Glomerular visceral epithelial cell (primary cell): ENCODE measurements around the gene SIRT5.

Source experiments
- DNase-seq: peaks from one replicate; pipeline ENCODE4 v3.0.0-alpha.2; 2016; ENCODE audit errors: extremely low spot score

Gene SIRT5

DNA sequence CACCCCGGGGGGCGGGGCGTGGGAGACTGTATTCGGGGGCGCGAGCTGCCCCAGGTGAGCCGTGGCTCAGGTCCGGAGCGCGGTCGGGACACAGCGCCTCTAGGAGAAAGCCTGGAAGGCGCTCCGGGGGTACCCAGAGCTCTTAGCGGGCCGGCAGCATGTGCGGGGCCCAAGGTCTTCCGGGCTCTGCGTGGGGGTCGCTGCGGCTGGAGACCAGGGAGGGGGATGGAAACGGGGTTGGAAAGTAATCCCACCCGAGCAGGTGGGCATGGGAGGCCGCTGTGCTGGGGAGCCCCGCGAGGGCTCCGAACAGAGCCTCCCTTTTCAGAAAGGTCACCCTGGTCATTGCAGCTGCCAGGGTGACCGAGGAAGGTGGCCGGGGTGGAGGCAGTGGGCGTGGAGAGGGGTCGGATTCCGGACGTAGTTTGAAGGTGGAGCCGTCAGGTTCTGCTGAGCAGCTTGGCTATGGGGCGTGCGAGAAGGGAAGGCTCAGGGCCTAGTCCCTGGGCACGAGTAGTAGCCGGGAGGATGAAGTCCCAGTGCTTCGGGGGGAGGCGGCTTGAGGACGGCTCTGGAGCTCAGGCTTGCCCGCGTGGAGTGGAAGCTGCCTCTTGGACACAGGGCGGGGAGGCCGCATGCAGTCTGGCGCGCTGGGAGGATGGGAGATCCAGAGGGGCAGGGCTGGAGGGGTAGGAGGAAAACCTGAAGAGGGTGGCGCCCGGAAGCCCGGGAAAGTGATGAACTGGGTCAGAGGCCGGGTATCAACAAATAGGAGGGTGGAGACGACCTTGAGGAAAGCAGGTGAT, at the start of gene SIRT5:
TSS of gene SIRT5 (plus strand) at position 31 of the 806 bp plus-strand sequence. CDS start 9,510 bp downstream, outside the sequence.
- peak; percentile 91 for DNase-seq

DNA sequence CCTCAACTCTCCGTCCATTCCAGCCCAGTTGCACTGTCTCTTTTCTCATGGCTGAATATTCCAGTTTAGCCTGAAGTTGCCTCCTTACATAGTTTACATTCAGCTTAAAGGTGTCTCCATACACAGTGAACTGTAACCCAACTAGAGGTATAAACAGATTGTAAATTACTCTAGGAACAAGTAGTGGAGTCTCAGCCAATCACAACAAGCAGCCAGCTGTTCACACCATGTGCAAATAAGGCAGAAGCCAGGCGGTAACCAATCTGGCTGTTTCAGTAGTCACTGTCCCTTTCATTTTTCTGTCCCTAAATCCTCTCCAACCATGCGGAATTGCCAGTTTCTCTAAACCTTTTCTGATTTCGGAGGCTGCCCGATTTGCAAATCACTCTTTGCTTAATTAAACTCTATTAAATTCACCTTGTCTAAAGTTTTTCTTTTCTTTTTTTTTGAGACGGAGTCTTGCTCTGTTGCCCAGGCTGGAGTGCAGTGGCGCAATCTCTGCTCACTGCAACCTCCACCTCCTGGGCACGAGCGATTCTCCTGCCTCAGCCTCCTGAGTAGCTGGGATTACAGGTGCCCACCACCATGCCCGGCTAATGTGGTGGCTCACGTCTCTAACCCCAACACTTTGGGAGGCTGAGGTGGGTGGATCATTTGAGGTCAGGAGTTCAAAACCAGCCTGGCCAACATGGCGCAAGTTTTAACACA, 49.4 kb upstream of the SIRT5 start:
- no peak for DNase-seq

DNA sequence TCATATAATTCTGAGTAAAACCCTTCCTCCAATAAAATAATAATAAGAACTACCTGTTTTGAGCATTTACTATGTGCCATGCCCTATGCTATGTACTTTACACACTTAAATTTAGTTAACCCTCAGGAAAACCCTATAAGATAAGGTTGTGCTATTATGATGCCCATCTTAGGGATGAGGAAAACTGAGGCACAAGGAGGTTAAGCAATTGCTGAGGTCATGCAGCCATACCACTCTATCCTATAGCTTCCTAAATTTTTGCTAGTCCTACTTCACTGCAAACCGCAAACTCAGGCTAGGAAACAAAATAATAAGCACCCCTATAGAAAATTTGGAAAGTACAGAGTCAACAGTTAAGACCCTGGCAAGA, 48.1 kb upstream of the SIRT5 start:
- no peak for DNase-seq

DNA sequence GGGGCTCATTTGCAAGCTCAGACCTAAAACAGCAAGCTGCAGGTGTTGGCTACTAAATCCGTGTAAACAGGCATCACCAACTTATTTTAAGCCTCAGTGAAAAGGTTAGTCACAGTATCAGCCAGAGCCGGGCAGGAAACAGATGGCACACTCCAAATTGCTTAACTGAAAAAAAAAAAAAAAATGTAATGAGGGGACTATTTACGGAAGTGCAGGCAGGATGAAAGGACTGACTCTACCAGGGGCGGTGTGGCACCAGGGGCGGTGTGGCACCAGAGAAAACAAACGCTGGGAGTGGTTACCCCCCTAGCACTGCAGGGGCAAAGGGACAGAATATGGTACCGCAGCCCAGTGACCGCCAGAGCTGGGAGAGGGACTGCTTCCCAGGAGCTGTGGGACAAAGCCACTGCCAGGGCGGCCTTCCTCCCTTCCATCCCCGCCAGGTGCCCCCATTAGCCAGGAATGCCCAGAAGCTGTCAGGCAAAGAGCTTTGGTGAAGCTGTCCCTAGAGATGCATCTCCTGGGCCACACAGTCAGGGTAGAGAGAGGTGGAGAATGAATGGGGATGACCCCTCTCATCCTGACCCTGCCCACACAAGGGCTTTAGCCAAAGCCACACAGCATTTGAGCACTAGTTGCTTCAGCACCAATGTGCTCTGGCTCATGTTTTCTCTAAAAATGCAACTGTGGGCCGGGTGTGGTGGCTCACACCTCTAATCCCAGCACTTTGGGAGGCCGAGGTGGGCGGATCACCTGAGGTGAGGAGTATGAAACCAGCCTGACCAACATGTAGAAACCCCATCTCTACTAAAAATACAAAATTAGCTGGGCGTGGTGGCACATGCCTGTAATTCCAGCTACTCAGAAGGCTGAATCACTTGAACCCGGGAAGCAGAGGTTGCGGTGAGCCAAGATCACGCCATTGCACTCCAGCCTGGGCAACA, 47.4 kb upstream of the SIRT5 start:
- no peak for DNase-seq

DNA sequence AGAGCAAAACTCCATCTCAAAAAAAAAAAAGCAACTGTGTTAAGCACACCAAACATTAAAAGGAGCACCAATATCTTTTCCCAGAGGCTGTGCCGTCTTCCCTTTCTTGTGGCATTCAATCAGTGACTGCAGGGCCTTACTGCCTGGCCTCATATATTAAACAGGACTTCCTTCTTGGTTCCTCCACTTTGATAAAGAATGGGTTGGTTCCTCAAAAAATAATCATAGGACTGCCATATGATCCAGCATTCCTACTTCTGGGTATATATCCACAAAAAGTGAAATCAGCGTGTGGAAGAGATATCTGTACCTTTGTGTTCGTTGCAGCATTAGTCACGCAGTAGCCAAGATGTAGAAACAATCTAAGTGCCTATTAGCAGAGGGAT, 46.7 kb upstream of the SIRT5 start:
- no peak for DNase-seq

DNA sequence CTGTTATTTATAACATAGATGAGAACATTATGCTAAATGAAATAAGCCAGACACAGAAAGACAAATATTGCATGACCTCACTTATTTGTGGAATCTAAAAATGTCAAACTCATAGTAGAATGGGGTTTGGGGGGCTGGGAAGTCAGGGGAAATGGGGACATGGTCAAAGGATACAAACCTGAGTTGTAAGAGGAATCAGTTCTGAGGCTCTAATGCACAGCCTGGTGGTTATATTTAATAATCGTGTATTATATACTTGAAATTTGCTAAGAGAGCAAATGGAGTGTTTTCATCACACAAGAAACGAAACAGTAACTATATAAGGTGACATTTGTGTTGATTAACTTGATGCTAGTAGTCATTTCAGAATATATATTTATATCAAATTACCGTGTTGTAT, 46.2 kb upstream of the SIRT5 start:
- DNase-seq: no peak

DNA sequence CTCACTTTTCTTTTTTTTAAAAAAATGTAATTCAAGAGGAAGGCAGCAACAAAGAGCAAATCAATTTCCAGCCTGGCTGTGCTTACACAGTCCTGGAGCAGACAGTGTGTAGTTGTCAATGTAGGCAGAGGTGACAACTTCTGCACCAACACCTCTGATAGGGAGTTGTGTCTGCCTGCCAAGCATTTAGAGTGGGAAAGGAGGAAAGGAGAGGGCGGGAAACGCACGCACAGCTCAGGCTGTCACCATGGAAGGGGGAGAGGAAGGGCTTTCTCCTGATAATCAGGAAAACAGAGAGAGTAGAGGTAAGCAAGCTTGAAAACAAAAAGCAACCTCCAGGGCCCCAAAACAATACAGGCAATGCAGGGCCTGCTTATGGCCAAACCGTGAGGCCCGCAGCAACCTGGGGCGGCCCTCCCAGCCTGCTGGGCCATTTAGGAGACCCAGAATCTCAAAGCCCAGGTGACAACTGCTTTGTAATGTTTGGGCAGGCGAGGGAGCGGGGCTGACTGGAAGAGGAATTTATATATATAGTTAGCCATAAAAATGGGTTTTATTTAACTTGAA, 45.5 kb upstream of the SIRT5 start:
- DNase-seq: no peak

DNA sequence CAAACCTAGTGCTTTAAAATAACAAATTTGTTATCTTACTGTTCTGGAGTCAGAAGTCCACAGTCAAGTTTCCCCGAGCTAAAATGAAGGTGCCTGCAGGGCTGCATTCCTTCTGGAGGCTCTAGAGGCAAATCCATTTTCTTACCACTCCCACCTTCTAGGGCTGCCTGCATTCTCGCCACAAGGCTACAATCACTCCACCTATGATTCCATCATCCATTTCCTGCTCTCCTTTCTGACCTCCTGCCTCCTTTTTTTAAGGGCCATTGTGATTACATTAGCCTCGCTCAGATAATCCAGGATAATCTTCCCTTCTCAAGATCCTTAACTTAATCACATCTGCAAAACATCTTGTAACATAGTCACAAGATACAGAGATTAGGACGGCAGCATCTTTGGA, 42.4 kb upstream of the SIRT5 start:
- DNase-seq: no peak

DNA sequence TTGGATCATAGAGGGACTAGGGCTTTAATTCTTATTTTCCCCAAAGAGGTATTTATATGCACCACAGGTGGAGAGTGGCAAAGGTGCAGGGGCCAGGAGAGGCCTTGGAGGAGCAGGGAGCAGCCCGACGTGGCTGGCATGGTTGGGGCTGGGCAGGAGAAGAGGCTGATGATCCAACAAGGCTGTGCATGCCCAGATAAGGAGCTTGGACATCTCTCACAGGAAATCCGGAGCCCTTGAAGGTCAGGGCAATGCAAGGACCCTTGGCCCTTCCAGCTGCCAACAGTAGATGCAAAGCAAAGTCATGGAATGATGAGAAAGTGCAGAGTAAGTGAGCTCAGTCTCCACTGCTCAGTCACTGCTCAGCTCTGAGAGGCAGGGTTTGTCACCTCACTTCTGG, 39.9 kb upstream of the SIRT5 start:
- no peak for DNase-seq

DNA sequence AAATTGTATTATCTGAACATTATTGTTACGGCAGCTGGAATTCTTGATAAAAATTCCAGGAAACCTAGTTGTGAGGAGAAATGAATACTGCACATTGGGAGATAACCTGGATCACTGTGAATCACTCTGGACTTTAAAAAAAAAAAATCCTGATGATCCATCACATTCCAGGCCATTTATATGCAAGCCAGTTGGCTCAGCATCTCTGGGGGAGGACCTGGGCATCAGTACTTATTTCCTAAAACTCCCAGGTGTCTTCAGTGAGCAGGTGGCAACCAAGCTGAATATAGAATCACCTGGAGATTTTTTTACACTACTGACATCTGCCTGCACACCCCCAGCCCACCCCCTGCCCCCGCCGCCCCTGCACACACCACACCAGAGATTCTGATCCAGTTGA, 39.1 kb upstream of the SIRT5 start:
- no peak for DNase-seq

DNA sequence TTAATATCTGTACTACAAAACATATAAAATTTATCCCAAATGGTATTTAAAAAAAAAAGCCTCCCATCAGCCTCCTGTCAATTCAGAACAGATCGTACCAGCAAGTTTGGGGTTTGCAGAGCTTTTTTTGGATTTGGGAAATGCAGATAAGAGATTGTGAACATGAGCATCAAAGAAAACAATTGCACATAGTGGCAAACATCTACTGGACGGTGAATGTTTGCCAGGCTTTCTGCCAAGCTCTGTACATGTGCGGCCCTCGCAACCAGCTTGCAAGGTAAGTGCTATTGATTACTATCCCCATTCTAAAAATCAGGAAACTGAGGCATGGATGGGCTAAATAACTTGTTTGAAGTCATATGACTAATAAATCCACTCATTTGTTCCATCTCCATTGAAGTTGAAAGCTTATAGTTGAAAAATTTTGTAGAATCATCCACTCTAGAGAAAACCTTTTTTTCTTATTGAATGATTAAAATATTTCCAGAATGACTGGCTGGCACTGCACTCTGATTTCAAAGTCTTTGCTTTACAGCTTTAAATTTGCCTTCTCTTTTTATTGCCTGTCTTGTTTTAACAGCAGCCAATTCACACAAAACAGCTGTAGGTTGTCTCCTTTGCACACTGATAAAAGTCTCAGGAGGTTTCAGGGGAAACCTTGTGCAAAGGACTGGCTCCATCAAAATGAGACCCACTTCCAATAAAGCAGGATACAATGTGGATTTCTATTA, 37.4 kb upstream of the SIRT5 start:
- DNase-seq: no peak

DNA sequence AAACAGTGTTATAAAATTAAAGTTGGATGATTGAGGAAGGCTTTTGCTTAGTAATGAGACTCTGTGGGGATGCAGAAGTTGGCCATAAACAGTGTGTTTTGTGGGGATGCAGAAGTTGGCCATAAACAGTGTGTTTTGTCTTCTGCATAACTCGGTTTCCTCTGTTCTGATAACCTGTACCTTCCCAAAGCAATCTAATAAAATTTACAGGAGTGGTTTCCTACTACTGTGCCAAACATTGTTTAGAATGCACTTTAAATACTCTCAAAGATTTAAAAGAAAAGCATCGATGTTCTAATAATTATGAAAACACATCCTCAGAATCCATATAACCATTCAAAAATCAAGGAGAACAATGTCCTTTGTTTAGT, 36.9 kb upstream of the SIRT5 start:
- DNase-seq: no peak

DNA sequence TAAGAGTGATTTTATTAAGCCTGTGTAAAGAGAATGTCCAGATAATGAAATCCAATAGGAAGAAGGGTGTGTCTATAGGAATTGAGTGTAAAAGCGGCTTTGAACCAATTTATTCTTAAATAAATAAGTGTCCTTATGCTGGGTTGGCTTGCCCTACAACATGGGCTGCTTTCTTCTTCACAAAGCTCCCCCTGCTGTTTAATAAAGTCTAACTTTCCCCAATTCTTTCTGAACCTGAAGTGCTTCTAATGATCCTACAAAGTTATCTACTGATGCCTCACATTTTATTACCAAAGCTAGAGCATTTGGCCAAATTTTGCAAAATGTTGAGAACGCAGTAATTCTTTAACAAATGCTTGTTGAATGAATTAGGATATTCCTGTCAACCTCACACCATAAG, 36.3 kb upstream of the SIRT5 start:
- DNase-seq: peak; percentile 49

DNA sequence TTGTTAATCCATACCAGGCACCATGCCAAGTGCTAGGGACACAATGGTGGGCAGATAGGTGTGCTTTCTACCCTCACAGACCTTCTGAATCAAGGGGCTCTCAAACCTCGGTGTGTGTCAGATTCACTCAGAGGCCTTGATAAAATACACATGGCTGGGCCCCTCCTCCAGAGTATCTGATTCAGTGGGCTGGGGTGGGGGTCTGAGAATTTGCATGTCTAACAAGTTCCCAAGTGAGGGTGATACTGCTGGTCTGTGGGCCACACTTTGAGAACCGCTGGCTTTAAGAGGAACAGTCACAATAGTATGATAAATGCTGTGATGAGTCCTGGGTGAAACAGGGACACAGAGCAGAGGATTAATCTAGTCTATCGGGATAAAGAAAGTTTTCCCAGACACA, 35.8 kb upstream of the SIRT5 start:
- no peak for DNase-seq

DNA sequence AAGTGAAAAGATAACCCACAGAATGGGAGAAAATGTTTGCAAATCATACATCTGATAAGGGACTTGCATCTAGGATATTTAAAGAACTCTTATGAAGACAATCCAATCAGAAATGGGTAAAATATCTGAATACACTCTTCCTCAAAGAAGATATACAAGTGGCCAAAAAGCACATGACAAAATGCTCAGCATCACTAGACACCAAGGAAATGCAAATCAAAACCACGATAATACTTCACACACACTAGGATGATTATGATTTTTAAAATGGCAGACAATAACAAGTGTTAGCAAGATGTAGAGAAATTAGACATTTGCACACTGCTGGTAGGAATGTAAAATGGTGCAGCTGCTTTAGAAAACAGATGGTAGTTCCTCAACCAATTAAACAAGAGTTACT, 34.8 kb upstream of the SIRT5 start:
- DNase-seq: no peak

DNA sequence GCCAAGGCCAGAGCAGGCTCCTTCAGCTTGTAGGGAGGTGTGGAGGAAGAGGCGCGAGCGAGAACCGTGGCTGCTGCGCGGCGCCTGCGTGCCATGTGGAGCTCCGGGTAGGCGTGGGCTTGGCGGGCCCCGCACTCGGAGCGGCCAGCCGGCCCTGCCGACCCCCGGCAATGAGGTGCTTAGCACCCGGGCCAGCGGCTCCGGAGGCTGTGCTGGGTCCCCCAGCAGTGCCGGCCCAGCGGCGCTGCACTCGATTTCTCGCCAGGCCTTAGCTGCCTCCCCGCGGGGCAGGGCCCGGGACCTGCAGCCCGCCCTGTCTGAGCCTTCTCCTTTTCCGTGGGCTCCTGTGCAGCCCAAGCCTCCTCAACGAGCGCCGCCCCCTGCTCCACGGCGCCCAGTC, 32.9 kb upstream of the SIRT5 start:
- DNase-seq: no peak

DNA sequence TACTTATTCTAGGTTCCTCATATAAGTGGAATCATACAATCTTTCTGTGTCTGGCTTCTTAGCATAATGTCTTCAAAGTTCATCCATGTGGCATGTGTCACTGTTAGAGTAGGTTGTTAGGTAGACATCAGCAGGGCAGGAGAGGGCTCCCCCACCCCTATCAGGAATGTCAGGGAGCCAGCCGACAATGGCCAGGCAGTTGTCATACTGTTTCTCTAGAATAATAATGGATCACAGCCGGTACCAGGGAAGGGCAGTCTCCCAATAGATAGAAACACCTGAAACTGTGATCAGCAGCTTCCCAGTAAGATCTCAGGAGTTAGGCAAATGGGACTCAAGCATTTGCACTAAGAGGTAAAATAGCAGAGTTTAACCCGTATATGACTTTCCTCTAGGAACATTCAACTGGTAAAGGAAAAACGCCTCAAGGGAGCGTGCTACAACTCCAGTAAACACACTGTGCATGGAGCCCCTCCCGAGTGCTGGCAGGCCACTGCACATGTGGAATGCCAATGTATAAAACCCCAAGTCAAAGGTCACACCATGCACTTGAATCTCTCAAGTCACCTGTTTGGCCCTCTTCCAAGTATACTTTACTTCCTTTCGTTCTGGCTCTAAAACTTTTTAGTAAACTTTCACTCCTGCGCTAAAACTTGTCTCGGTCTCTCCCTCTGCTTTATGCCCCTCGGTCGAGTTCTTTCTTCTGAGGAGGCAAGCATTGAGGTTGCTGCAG, 29.8 kb upstream of the SIRT5 start:
- no peak for DNase-seq

DNA sequence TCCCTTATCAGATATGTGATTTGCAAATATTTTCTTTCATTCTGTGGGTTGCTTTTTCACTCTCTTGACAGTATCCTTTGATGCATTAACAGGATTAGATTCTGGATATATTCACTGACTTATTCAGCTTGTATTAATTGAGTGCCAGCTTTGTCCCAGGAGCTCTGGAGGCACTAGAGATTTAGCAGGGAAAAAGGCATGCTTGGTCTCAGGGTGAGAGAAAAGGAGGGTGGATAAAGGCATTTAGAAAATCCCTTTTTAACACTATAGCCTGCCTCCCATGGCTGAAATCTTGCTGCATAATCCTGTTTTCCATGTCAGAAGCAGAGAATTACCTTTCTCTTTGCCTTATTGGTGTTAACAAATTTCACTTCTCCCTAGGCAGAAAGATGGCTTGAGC, 28.5 kb upstream of the SIRT5 start:
- DNase-seq: no peak

DNA sequence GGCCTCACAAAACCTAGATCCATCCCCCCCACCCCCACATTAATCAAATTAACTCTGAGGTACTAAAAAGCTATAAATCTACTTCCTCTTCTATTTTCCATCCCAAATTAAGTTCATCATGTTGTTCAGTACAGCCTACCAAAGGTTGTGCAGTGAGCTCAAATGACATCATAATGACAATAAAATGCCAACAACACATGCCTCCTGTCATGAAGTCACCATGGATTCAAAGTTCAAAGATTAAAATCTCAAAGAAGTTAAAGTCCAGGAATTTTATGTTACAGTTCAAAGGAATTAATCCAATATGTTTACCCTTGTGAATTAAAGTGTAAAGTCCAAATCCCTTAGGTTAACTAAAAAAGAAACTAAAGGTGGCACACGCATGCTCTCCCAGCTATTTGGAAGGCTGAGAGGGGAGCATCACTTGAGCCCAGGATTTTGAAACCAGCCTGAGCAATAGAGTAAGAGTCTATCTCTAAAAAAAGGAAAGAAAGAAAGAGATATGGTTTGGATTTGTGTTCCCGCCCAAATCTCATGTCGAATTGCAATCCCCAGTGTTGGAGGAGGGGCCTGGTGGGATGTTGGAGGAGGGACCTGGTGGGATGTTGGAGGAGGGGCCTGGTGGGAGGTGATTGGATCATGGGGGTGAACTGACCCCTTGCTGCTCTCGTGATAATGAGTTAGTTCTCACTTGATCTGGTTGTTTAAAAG, 25.7 kb upstream of the SIRT5 start:
- no peak for DNase-seq

DNA sequence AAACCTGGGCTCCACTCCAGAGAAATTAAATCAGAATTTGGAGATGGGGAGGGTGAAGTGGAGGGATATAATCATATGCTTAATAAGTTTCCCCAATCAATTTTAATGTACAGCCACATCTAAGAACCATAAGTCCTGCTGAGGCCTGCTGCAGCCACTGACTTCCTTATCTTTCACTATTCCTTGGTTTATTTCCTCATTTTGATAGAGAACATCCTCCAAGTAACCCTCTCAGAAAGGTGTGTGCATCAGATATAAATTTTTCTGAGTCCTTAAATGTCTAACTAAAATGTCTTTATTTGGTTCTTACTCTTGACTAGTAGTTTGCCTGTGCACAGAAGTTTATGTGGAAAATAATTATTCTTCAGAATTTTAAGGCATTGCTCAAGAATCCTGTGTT, 23.7 kb upstream of the SIRT5 start:
- no peak for DNase-seq
